Testis (tissue), 3 donors: ENCODE results near the gene PTPRT. TPM values are rescaled to one million over a fixed set of nuclear protein-coding genes. Genes with fewer than 3 reads are reported as not detected.

ENCODE experiments used
- DNase-seq: peaks from one replicate; pipeline ENCODE4 v3.0.0-alpha.2; 2019
- H3K27ac ChIP-seq, 2 donors: fragments of 200-600 bp; sonication (generic); one replicate each; pipeline ENCODE4 v1.5.1; 2019
- H3K27me3 ChIP-seq: fragments of 200-600 bp; sonication (generic); one replicate; pipeline ENCODE4 v1.5.1; 2019
- H3K36me3 ChIP-seq: fragments of 200-600 bp; sonication (generic); one replicate; pipeline ENCODE4 v1.5.1; 2017; ENCODE audit warnings: low read depth; ENCODE audit errors: missing control alignments
- H3K4me1 ChIP-seq: fragments of 200-600 bp; sonication (generic); one replicate; pipeline ENCODE4 v1.5.1; 2019
- H3K4me3 ChIP-seq, 2 donors: fragments of 200-600 bp; sonication (generic); one replicate each; pipeline ENCODE4 v1.5.1; 2017 to 2019
- H3K9me3 ChIP-seq: fragments of 200-600 bp; sonication (generic); one replicate; pipeline ENCODE4 v1.5.1; 2017
- CTCF ChIP-seq, 3 experiments: fragments of 450-650 bp in 2 of 3; fragments of 200-600 bp in 1 of 3; sonication (generic) in 1 of 3; IDR thresholded peaks; one replicate each; pipeline ENCODE4 v1.5.1; 2016 to 2019; ENCODE audit warnings: antibody characterized with exemption in 3 of 3, mild to moderate bottlenecking in 2 of 3, moderate library complexity in 1 of 3
- POLR2A ChIP-seq: fragments of 450-650 bp; IDR thresholded peaks from one replicate; pipeline ENCODE4 v1.6.1; 2017; ENCODE audit warnings: antibody characterized with exemption, mild to moderate bottlenecking, moderate library complexity
- WGBS, 2 donors: methylation state at CpG; one replicate each; pipeline ENCODE4 v1.1.5; 2018; 5-methylcytosine and 5-hydroxymethylcytosine counted together
- intact Hi-C: fragments of 100-400 bp; cut with DNase I; formaldehyde crosslinking; loops from one replicate; pipeline ENCODE4 v1.15.1; 2023; ENCODE audit warnings: low total_unique reads
- polyA plus RNA-seq: library from polyadenylated mRNA; stranded (reverse); fragments of 350-450 nt; fragmentation: Illumina TruSeq; extraction: RNeasy Lipid Tissue Mini Kit (QIAGEN cat#74804); gene quantifications from one replicate; pipeline ENCODE4 v1.2.3, GENCODE V29; 2014; ENCODE audit warnings: low read depth, low replicate concordance; ENCODE audit not compliant: insufficient read depth
- total RNA-seq, 2 donors: library from RNA; depleted of rRNA; stranded (reverse); fragments of >200 nt; gene quantifications; one replicate each; pipeline ENCODE4 v1.2.3, GENCODE V29; 2016

PTPRT gene
- total and polyA plus RNA-seq, 3 donors from 2014 or later = 2.3 to 2.5 (median 2.3) TPM

- WGBS, 2 donors = 45 to 63% methylated on average over 2 of the region's 2 CpGs
- no peaks in the 10 kb centered on the region for H3K4me1 ChIP-seq
- no peak overlapping the region for H3K4me3 ChIP-seq
- no peaks in the 10 kb centered on the region for H3K27me3 ChIP-seq
- H3K27ac ChIP-seq = no peak overlapping the region
- intact Hi-C loops = no loop called here
- DNase-seq = no peak
- H3K36me3 ChIP-seq = no peaks in the 10 kb centered on the region
- H3K9me3 ChIP-seq = no peaks in the 10 kb centered on the region
- TF ChIP-seq POLR2A (no peak), CTCF (IDR thresholded peaks at IDR 0.05) (no peak)
These were observed 314.1 kb downstream of the PTPRT start for GRCh38 chr20:42875581-42875980.

- H3K27ac ChIP-seq = no peak overlapping the region
- no peak for DNase-seq
- H3K36me3 ChIP-seq = no peaks in the 10 kb centered on the region
- H3K9me3 ChIP-seq = no peaks in the 10 kb centered on the region
- H3K4me3 ChIP-seq = no peak overlapping the region
- no peaks in the 10 kb centered on the region for H3K27me3 ChIP-seq
- intact Hi-C loops = no loop called here
- TF ChIP-seq CTCF (IDR thresholded peaks at IDR 0.05) = no peak
- no peak for TF ChIP-seq POLR2A
- no peaks in the 10 kb centered on the region for H3K4me1 ChIP-seq
- WGBS, 2 donors = 74% methylated on average over 3 of the region's 3 CpGs
These were observed 316.4 kb downstream of the PTPRT start for GRCh38 chr20:42873259-42873658.

- H3K4me1 ChIP-seq = no peaks in the 10 kb centered on the region
- no peaks in the 10 kb centered on the region for H3K36me3 ChIP-seq
- 80 to 94% methylated on average over 3 of the region's 3 CpGs for WGBS, 2 donors
- no peaks in the 10 kb centered on the region for H3K27me3 ChIP-seq
- no peak for DNase-seq
- intact Hi-C loops = no loop called here
- H3K9me3 ChIP-seq = no peaks in the 10 kb centered on the region
- no peak overlapping the region for H3K27ac ChIP-seq
- no peak overlapping the region for H3K4me3 ChIP-seq
- no peak for TF ChIP-seq CTCF (IDR thresholded peaks at IDR 0.05)
- TF ChIP-seq POLR2A = no peak
These were observed 325.6 kb downstream of the PTPRT start for GRCh38 chr20:42864116-42864515.

- Histone ChIP-seq H3K27me3 (no peaks in the 10 kb centered on the region), H3K4me3 (no peak overlapping the region), H3K9me3 (no peaks in the 10 kb centered on the region), H3K27ac (no peak overlapping the region), H3K4me1 (no peaks in the 10 kb centered on the region), H3K36me3 (no peaks in the 10 kb centered on the region)
- DNase-seq = no peak
- TF ChIP-seq POLR2A = no peak
- TF ChIP-seq CTCF (IDR thresholded peaks at IDR 0.05) = no peak
- 54 to 55% methylated on average over 5 of the region's 5 CpGs for WGBS, 2 donors
- intact Hi-C loops = no loop called here
These were observed 327.3 kb downstream of the PTPRT start for GRCh38 chr20:42862446-42862845.

- Histone ChIP-seq H3K36me3 (no peaks in the 10 kb centered on the region), H3K27ac (no peak overlapping the region), H3K27me3 (no peaks in the 10 kb centered on the region), H3K9me3 (no peaks in the 10 kb centered on the region), H3K4me3 (no peak overlapping the region), H3K4me1 (no peaks in the 10 kb centered on the region)
- no peak for TF ChIP-seq CTCF (IDR thresholded peaks at IDR 0.05)
- TF ChIP-seq POLR2A = no peak
- intact Hi-C loops = no loop called here
- DNase-seq = no peak
- 69 to 78% methylated on average over 7 of the region's 7 CpGs for WGBS, 2 donors
These were observed 332.3 kb downstream of the PTPRT start for GRCh38 chr20:42857446-42857845.
